HG02970 (cell line): Measurements from ENCODE around the gene PON1.

ENCODE experiments used
- ATAC-seq: cut with Tn5 transposase; IDR thresholded peaks from one replicate; pipeline ENCODE4 v1.9.1; 2021; ENCODE audit warnings: mild to moderate bottlenecking, moderate library complexity, moderate number of reproducible peaks; ENCODE audit not compliant: unreplicated experiment, low FRiP score

PON1 gene

GRCh38 chr7:95263785-95264362 is 60.5 kb downstream of the PON1 start:
- ATAC-seq, result no peak

DNA sequence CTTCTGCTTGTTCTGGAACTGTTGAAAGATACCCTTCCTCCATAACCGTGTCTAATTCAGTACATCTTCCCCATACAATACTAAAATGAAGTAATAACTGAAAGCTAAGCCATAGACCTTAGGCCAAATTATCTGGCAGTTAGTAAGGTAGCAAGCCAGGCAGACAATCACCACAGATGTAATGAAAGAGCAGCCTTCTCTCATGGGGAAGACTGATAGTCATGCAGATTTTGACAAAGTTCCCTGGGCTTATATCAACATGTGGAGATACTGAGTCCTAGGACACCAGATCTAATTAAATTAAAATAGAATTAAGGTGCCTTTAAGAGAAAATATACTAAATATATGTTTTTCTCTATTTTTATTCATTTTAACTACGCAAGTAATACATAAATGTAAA is 61.5 kb downstream of the PON1 start:
- ATAC-seq, result no peak

DNA sequence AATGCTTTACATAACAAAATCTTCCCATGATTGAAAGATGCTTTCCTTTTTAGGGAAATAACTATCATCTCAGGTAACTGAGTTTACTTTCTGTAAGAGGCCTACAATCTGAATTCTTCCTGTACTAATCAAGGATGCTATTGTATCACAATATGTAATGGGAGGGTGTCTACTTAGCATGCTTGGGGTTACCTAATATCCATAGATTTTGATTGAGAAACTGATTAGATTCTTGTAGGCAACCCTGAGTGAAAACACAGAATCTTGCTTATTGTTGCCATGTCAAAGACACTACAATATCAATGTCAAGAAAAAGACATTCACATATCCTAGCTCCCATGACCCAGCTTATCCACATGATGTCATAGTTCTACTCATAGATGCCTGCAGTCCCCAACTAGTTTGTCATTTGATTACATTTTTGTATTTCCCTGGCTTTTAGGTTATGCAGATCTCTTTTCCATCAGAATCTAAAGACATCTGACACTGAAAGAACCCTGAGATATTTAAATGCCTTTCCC is 62.4 kb downstream of the PON1 start:
- no peak for ATAC-seq

DNA sequence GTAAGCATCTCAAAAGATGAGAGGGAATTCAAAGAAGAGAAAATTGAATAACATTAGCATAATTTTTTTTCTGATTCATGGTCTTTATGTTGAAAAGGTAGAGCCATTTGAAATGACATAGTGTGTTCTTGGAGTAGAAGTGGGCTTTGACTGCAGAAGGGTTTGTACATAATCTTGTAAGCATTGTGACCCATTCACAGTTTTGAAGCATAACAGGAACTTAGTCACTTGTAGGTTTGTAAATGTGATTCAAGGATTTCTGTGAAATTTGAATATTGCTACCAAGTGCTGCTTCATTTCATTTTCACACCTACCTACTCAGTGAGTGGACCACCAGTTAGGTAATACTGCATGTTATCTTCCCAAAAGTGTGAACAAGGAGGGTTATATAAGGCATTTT is 68.6 kb downstream of the PON1 start:
- ATAC-seq, result no peak

GRCh38 chr7:95253986-95254385 is 70.3 kb downstream of the PON1 start:
- ATAC-seq, result no peak

- ATAC-seq, result no peak
These were observed 72.4 kb downstream of the PON1 start for GRCh38 chr7:95251966-95252365.

DNA sequence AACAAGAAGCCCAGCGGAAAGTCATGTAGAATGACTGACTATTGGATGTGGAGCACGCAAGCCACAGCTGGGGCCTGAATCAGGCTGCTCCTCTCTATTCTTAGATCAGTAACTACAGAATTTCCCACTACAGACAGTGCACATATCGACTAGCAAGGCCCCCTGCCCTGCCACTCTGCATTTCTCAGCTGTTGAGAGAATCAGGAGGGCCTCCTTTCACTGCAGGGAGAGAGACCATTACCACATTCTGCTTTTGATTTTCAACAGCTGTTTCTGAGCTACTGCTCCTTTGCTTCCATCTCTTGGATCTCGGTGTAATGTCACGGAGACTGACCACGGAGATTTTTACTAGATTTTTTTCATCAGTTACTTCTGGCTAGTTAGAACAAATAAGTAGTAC is 73.8 kb downstream of the PON1 start:
- no peak for ATAC-seq
